ENCODE measurements around the gene ARHGAP27. TPM values are rescaled to one million over a fixed set of nuclear protein-coding genes. Genes with fewer than 3 reads are reported as not detected.

ARHGAP27 gene
- total RNA-seq, 1 donor from 2014 or later, result 27.1 TPM

DNA sequence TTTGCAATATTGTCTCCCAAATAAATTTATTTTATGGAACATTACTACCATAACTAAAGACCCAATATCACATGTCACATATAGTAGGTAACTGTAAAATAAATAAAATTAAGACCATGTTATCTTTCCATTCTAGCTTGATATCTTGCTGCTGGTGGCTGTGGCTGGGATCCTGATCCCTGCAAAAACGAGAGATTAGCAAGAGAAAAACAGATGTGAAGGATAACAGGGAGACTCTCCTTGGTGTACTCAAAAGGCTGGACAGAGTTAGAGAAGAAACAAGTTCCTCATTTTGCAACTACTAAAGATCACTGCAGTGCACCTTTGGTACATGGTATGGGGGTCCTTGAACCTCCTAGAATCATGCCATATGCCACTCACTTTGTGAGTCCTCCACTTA lies 49.7 kb downstream of the ARHGAP27 start:
- FAIRE-seq, result no peak
- TF ChIP-seq, protein P1, sequence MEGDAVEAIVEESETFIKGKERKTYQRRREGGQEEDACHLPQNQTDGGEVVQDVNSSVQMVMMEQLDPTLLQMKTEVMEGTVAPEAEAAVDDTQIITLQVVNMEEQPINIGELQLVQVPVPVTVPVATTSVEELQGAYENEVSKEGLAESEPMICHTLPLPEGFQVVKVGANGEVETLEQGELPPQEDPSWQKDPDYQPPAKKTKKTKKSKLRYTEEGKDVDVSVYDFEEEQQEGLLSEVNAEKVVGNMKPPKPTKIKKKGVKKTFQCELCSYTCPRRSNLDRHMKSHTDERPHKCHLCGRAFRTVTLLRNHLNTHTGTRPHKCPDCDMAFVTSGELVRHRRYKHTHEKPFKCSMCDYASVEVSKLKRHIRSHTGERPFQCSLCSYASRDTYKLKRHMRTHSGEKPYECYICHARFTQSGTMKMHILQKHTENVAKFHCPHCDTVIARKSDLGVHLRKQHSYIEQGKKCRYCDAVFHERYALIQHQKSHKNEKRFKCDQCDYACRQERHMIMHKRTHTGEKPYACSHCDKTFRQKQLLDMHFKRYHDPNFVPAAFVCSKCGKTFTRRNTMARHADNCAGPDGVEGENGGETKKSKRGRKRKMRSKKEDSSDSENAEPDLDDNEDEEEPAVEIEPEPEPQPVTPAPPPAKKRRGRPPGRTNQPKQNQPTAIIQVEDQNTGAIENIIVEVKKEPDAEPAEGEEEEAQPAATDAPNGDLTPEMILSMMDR (IDR thresholded peaks at IDR 0.05; ENCODE audit: insufficient read depth, low read length, severe bottlenecking), result no peak
- no peaks in the 10 kb centered on the region for H3K27me3 ChIP-seq (ENCODE audit: control insufficient read depth, insufficient read depth, low read length)

GRCh38 chr17:45382226-45382625 lies 50.4 kb downstream of the ARHGAP27 start:
- FAIRE-seq, result no peak
- Histone ChIP-seq H3K27me3 (ENCODE audit: control insufficient read depth, insufficient read depth, low read length) (no peaks in the 10 kb centered on the region), H3K36me3 (ENCODE audit: control insufficient read depth, insufficient read depth, low read length) (no peaks in the 10 kb centered on the region), H3K4me3 (ENCODE audit: low read depth, low read length) (no peak overlapping the region)
- DNase-seq (ENCODE audit: low read depth), result peak; percentile 88
- TF ChIP-seq, protein P1 (IDR thresholded peaks at IDR 0.05; ENCODE audit: insufficient read depth, low read length, severe bottlenecking), result no peak

More for the DNA sequence above, 49.7 kb downstream of the ARHGAP27 start:
- DNase-seq (ENCODE audit: low read depth), result no peak
- no peak overlapping the region for H3K4me3 ChIP-seq (ENCODE audit: low read depth, low read length)
- H3K36me3 ChIP-seq (ENCODE audit: control insufficient read depth, insufficient read depth, low read length), result no peaks in the 10 kb centered on the region

DNA sequence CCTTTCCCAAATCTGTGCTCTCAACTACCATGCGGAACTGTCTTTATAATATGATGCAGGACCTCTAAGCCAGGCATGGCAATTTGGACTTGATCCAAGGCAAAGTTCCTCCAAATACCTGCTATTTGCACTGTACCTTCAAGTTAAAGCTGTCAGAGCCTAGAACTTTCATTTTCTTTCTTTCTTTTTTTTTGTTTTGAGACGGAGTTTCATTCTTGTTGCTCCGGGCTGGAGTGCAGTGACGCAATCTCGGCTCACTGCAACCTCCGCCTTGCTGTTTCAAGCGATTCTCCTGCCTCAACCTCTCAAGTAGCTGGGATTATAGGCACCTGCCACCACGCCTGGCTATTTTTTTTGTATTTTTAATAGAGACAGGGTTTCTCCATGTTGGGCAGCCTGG lies 51.7 kb downstream of the ARHGAP27 start:
- Histone ChIP-seq H3K27me3 (ENCODE audit: control insufficient read depth, insufficient read depth, low read length) (no peaks in the 10 kb centered on the region), H3K36me3 (ENCODE audit: control insufficient read depth, insufficient read depth, low read length) (no peaks in the 10 kb centered on the region), H3K4me3 (ENCODE audit: low read depth, low read length) (no peak overlapping the region)
- TF ChIP-seq, protein P1 (IDR thresholded peaks at IDR 0.05; ENCODE audit: insufficient read depth, low read length, severe bottlenecking), result no peak
- peak; percentile 40 for DNase-seq (ENCODE audit: low read depth)
- FAIRE-seq, result no peak

- TF ChIP-seq, protein P1 (IDR thresholded peaks at IDR 0.05; ENCODE audit: insufficient read depth, low read length, severe bottlenecking), result no peak
- no peak for FAIRE-seq
- Histone ChIP-seq H3K27me3 (ENCODE audit: control insufficient read depth, insufficient read depth, low read length) (no peaks in the 10 kb centered on the region), H3K36me3 (ENCODE audit: control insufficient read depth, insufficient read depth, low read length) (no peaks in the 10 kb centered on the region), H3K4me3 (ENCODE audit: low read depth, low read length) (no peak overlapping the region)
- DNase-seq (ENCODE audit: low read depth), result no peak
Observed at GRCh38 chr17:45380046-45380765, 52.5 kb downstream of the ARHGAP27 start.

GRCh38 chr17:45377401-45377800 lies 55.3 kb downstream of the ARHGAP27 start:
- Histone ChIP-seq H3K36me3 (ENCODE audit: control insufficient read depth, insufficient read depth, low read length) (no peaks in the 10 kb centered on the region), H3K4me3 (ENCODE audit: low read depth, low read length) (no peak overlapping the region), H3K27me3 (ENCODE audit: control insufficient read depth, insufficient read depth, low read length) (no peaks in the 10 kb centered on the region)
- TF ChIP-seq, protein P1 (IDR thresholded peaks at IDR 0.05; ENCODE audit: insufficient read depth, low read length, severe bottlenecking), result no peak
- no peak for DNase-seq (ENCODE audit: low read depth)
- no peak for FAIRE-seq

All from bronchial epithelial cell (primary cell).